ENCODE results near the gene WWOX.

The WWOX gene

DNA sequence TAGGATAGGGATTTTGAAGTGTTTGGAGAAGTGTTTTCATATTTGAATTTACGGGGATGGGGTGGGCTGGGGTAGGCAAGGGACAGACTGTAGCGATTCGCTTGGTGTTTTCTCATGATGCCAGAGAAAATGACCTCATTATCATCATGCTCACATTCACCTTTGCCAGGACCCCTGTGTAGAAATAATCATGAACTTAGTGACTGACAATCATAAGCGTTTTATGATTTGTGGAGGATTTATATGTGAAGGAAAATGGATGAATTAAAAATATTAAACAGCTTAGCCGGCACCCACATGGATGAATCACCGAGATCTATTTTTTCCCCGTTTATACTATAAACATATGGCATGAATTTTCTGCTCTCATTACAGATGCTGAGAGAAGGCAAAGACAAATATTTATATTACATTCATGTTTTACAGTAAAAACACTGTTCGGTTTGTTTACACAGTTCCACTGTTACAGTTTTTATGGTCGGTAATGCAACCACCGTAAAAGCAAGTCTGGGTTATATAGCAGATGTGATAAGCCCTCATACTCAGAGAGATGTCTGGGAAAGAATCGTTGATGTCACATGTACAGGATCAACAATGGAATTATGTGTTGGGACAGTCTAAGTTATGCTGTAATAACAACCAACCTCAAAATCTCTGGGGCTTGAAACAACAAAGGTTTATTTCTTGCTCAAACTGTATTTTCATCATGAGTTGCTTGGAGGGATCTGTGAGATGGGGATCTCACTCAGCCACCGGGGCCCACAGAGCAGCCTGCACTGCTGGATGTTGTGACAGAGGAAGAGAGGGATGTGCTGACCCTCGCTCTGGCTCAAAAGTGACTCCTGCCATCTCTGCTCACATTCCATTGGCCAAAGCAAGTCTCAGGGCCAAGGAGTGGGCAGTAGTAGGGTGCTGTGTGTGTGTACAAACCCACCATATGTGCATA, 85.1 kb downstream of the WWOX start:
- Histone ChIP-seq H3K4me3 (ENCODE audit: low read depth in 1 of 2, low read length in 1 of 2) (no peak overlapping the region), H3K36me3 (no peaks in the 10 kb centered on the region), H3K27me3 (no peaks in the 10 kb centered on the region), H3K9me3 (no peaks in the 10 kb centered on the region), H3K27ac (no peak overlapping the region), H3K4me1 (ENCODE audit: control insufficient read depth in 1 of 2, insufficient read depth in 1 of 2, low read depth in 1 of 2, low read length in 1 of 2) (no peaks in the 10 kb centered on the region)
- TF ChIP-seq CTCF (IDR thresholded peaks at IDR 0.05): no peak

DNA sequence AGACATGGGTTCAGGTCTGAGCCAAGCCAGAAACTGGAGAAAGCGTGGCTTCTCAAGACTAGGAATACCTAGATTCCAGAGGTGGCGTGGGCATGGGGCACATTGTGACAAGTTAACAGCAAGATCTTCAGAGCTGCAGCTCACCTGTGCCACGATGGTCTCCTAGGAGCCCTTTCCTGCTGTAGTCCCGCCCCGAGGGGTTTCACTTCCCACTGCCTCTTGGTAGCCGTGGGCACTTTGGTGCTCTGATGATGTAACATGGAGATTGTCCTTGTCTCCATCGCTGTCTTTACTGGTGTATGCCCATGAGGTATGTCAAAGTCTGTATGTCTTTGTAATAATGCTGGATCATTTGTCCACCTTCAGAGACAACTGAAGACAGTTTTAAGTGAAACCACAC, 89.7 kb downstream of the WWOX start:
- Histone ChIP-seq H3K27ac (no peak overlapping the region), H3K9me3 (no peaks in the 10 kb centered on the region), H3K4me3 (ENCODE audit: low read depth in 1 of 2, low read length in 1 of 2) (no peak overlapping the region), H3K27me3 (no peaks in the 10 kb centered on the region), H3K4me1 (ENCODE audit: control insufficient read depth in 1 of 2, insufficient read depth in 1 of 2, low read depth in 1 of 2, low read length in 1 of 2) (no peaks in the 10 kb centered on the region), H3K36me3 (no peaks in the 10 kb centered on the region)
- TF ChIP-seq CTCF (IDR thresholded peaks at IDR 0.05): no peak

DNA sequence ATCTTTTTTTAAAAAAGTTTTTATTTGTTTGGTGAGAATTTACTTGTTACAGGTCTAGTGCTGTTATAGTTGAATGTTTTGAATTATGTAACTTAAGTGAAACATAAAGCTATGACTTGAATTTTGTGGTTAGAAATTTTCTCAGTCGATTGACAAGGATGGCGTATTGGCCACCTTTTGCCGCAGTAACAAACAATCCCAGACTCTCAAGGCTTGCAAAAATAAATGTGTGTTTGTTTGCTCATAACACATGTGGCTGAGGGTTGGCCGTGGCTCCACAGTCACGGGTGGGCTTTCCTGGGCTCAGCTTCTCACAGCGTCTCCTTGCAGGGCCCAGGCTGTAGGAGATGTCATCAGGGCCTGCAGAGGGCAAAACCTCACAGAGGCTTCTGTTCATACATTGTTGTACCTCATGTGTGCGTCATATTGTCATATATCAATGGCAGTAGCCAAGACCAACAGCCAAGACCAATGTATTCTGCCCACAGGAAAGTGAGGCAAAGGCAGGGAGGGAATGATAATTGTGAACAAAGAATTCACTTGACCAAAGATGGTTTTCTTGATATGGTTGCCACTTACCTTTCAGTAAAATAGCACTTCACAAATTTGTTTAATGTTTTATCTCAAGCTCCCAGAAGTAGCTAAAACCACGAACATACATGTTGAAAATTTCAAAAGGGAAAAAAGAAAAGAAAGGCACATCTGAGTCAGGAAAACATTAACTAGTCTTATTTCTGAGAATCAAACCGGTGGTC, 93.5 kb downstream of the WWOX start:
- H3K27me3 ChIP-seq: no peaks in the 10 kb centered on the region
- H3K36me3 ChIP-seq: no peaks in the 10 kb centered on the region
- TF ChIP-seq CTCF (IDR thresholded peaks at IDR 0.05): no peak
- H3K4me3 ChIP-seq (ENCODE audit: low read depth in 1 of 2, low read length in 1 of 2): no peak overlapping the region
- H3K9me3 ChIP-seq: no peaks in the 10 kb centered on the region
- no peak overlapping the region for H3K27ac ChIP-seq
- H3K4me1 ChIP-seq (ENCODE audit: control insufficient read depth in 1 of 2, insufficient read depth in 1 of 2, low read depth in 1 of 2, low read length in 1 of 2): no peaks in the 10 kb centered on the region

DNA sequence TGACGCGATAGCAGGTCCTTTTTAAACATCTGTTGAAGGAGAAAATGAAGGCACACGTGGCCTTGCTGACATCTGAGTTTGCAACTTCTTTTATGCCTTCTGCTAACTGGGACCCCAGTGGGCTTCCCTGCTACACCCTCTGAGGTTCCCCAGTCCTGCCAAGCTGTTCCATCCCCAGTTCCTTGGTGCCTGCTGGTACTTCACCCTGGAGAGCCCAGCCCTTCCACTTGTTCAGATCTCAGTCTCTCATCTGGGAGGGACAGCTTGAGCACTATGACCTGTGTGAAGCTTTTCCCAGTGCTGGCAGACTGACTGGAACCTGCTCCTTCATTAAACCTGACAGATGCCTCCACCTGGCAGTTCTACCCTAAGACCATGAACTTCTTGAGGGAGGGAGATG, 95.5 kb downstream of the WWOX start:
- no peaks in the 10 kb centered on the region for H3K36me3 ChIP-seq
- no peak overlapping the region for H3K4me3 ChIP-seq (ENCODE audit: low read depth in 1 of 2, low read length in 1 of 2)
- no peaks in the 10 kb centered on the region for H3K4me1 ChIP-seq (ENCODE audit: control insufficient read depth in 1 of 2, insufficient read depth in 1 of 2, low read depth in 1 of 2, low read length in 1 of 2)
- no peak overlapping the region for H3K27ac ChIP-seq
- H3K27me3 ChIP-seq: no peaks in the 10 kb centered on the region
- no peaks in the 10 kb centered on the region for H3K9me3 ChIP-seq
- TF ChIP-seq CTCF (IDR thresholded peaks at IDR 0.05): no peak

DNA sequence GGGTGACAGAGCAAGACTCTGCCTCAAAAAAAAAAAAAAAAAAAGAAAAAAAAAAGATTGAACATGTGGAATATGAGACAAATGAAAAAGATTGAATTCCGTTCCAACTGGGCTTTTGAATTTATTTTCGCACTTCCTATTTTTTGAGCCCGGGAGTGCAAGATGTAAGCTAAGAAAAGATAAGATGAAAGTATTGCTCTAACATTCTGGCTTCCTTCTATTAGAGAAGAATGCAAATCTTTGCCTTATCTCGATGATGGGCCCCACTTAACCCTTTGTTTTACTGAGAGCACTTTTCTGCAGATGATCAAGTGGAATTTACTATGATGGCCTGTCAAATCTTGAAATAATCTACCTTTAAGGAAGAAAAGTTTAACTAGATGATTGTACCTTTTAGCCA, 96.3 kb downstream of the WWOX start:
- Histone ChIP-seq H3K4me3 (ENCODE audit: low read depth in 1 of 2, low read length in 1 of 2) (no peak overlapping the region), H3K27ac (no peak overlapping the region)
- TF ChIP-seq CTCF (IDR thresholded peaks at IDR 0.05): no peak

More for the DNA sequence above, 96.3 kb downstream of the WWOX start:
- no peaks in the 10 kb centered on the region for H3K36me3 ChIP-seq
- H3K27me3 ChIP-seq: no peaks in the 10 kb centered on the region
- H3K4me1 ChIP-seq (ENCODE audit: control insufficient read depth in 1 of 2, insufficient read depth in 1 of 2, low read depth in 1 of 2, low read length in 1 of 2): no peaks in the 10 kb centered on the region
- no peaks in the 10 kb centered on the region for H3K9me3 ChIP-seq
